Activated CD4-positive, alpha-beta T cell treated with anti-CD3 and anti-CD28 coated beads, Interleukin-2, amount 10 ng/mL, durations not matched to agents 24 days and 14 days (primary cell): ENCODE results near the gene PTPRD. TPM values are rescaled to one million over a fixed set of nuclear protein-coding genes. Genes with fewer than 3 reads are reported as not detected.

Experiments used
- DNase-seq: peaks from one replicate; pipeline ENCODE4 v3.0.0; 2022
- H3K27ac Mint-ChIP-seq: one replicate; pipeline ENCODE4 v1.8.0; 2022; ENCODE audit warnings: mild to moderate bottlenecking, mixed read lengths
- H3K27me3 Mint-ChIP-seq: one replicate; pipeline ENCODE4 v1.8.0; 2022; ENCODE audit warnings: mixed read lengths
- H3K36me3 Mint-ChIP-seq: one replicate; pipeline ENCODE4 v1.8.0; 2022; ENCODE audit warnings: low read depth, mild to moderate bottlenecking, mixed read lengths
- H3K4me1 Mint-ChIP-seq: one replicate; pipeline ENCODE4 v1.8.0; 2021; ENCODE audit warnings: mixed read lengths
- H3K4me3 Mint-ChIP-seq: one replicate; pipeline ENCODE4 v1.8.0; 2022; ENCODE audit warnings: mild to moderate bottlenecking, moderate library complexity, mixed read lengths
- H3K9me3 Mint-ChIP-seq: one replicate; pipeline ENCODE4 v1.8.0; 2021; ENCODE audit warnings: mixed read lengths
- intact Hi-C: fragments of 100-400 bp; cut with micrococcal nuclease; formaldehyde crosslinking; loops from one replicate; pipeline ENCODE4 v1.15.1; 2023
- total RNA-seq: library from RNA; stranded (reverse); gene quantifications from 2 replicates; pipeline ENCODE4 v1.2.3, GENCODE V29; 2022

PTPRD gene
- total RNA-seq, 1 donor from 2014 or later = not detected

GRCh38 chr9:8430945-8431344, 2181.9 kb downstream of the PTPRD start:
- no peaks in the 10 kb centered on the region for H3K27me3 Mint-ChIP-seq
- peak overlapping the region; percentile 31 for H3K4me3 Mint-ChIP-seq
- peak overlapping the region; percentile 68 for H3K27ac Mint-ChIP-seq
- intact Hi-C loops = no loop called here
- H3K9me3 Mint-ChIP-seq = peaks cover 4% of the 10 kb centered on the region
- H3K36me3 Mint-ChIP-seq = no peaks in the 10 kb centered on the region
- no peak for DNase-seq
- peaks cover 22% of the 10 kb centered on the region for H3K4me1 Mint-ChIP-seq

GRCh38 chr9:8429768-8430167, 2183.0 kb downstream of the PTPRD start:
- Mint-ChIP-seq H3K36me3 (no peaks in the 10 kb centered on the region), H3K27me3 (no peaks in the 10 kb centered on the region), H3K4me3 (no peak overlapping the region), H3K9me3 (peaks cover 4% of the 10 kb centered on the region), H3K4me1 (peaks cover 22% of the 10 kb centered on the region), H3K27ac (peak overlapping the region; percentile 42)
- DNase-seq = peak; percentile 54
- intact Hi-C loops = loop anchor here (2.0 to 5.0 kb wide), 2 partner anchors 62 to 453 kb away; no protein-coding TSS in a partner anchor

- Mint-ChIP-seq H3K4me1 (peaks cover 22% of the 10 kb centered on the region), H3K27me3 (no peaks in the 10 kb centered on the region), H3K27ac (peak overlapping the region; percentile 29), H3K4me3 (no peak overlapping the region), H3K9me3 (peaks cover 4% of the 10 kb centered on the region), H3K36me3 (no peaks in the 10 kb centered on the region)
- DNase-seq = no peak
- intact Hi-C loops = loop anchor here (2.0 to 5.0 kb wide), 2 partner anchors 62 to 452 kb away; no protein-coding TSS in a partner anchor
Observed at GRCh38 chr9:8429157-8429556, 2183.6 kb downstream of the PTPRD start.

- peak overlapping the region; percentile 2 for H3K4me3 Mint-ChIP-seq
- intact Hi-C loops = loop anchor here (1.0 to 5.0 kb wide), 3 partner anchors 8 to 452 kb away; no protein-coding TSS in a partner anchor
- H3K36me3 Mint-ChIP-seq = no peaks in the 10 kb centered on the region
- peaks cover 22% of the 10 kb centered on the region for H3K4me1 Mint-ChIP-seq
- peak; percentile 62 for DNase-seq
- no peaks in the 10 kb centered on the region for H3K27me3 Mint-ChIP-seq
- peaks cover 4% of the 10 kb centered on the region for H3K9me3 Mint-ChIP-seq
- H3K27ac Mint-ChIP-seq = peak overlapping the region; percentile 51
Observed at GRCh38 chr9:8428389-8428788, 2184.4 kb downstream of the PTPRD start.

GRCh38 chr9:8424786-8425410, 2187.9 kb downstream of the PTPRD start:
- no peak overlapping the region for H3K4me3 Mint-ChIP-seq
- H3K27me3 Mint-ChIP-seq = peaks cover 3% of the 10 kb centered on the region
- intact Hi-C loops = loop anchor here (5.0 kb wide), 1 partner anchor 58 kb away; no protein-coding TSS in a partner anchor
- H3K27ac Mint-ChIP-seq = no peak overlapping the region
- peaks cover 4% of the 10 kb centered on the region for H3K9me3 Mint-ChIP-seq
- no peak for DNase-seq
- peaks cover 15% of the 10 kb centered on the region for H3K4me1 Mint-ChIP-seq
- no peaks in the 10 kb centered on the region for H3K36me3 Mint-ChIP-seq

GRCh38 chr9:8420416-8420815, 2192.4 kb downstream of the PTPRD start:
- no peak for DNase-seq
- intact Hi-C loops = no loop called here

GRCh38 chr9:8419596-8420275, 2193.1 kb downstream of the PTPRD start:
- intact Hi-C loops = no loop called here
- H3K36me3 Mint-ChIP-seq = no peaks in the 10 kb centered on the region
- no peak overlapping the region for H3K4me3 Mint-ChIP-seq
- DNase-seq = no peak
- H3K27me3 Mint-ChIP-seq = peaks cover 3% of the 10 kb centered on the region
- H3K4me1 Mint-ChIP-seq = no peaks in the 10 kb centered on the region
- no peak overlapping the region for H3K27ac Mint-ChIP-seq
- H3K9me3 Mint-ChIP-seq = no peaks in the 10 kb centered on the region

More at GRCh38 chr9:8420416-8420815, 2192.4 kb downstream of the PTPRD start:
- H3K4me1 Mint-ChIP-seq = no peaks in the 10 kb centered on the region
- H3K9me3 Mint-ChIP-seq = no peaks in the 10 kb centered on the region
- H3K4me3 Mint-ChIP-seq = no peak overlapping the region
- H3K36me3 Mint-ChIP-seq = no peaks in the 10 kb centered on the region
- H3K27me3 Mint-ChIP-seq = peaks cover 3% of the 10 kb centered on the region
- H3K27ac Mint-ChIP-seq = no peak overlapping the region

- intact Hi-C loops = no loop called here
- H3K4me3 Mint-ChIP-seq = no peak overlapping the region
- no peaks in the 10 kb centered on the region for H3K9me3 Mint-ChIP-seq
- no peaks in the 10 kb centered on the region for H3K36me3 Mint-ChIP-seq
- DNase-seq = no peak
- H3K4me1 Mint-ChIP-seq = no peaks in the 10 kb centered on the region
- peaks cover 10% of the 10 kb centered on the region for H3K27me3 Mint-ChIP-seq
- H3K27ac Mint-ChIP-seq = no peak overlapping the region
Observed at GRCh38 chr9:8417341-8417740, 2195.5 kb downstream of the PTPRD start.

GRCh38 chr9:8412327-8412726, 2200.5 kb downstream of the PTPRD start:
- peaks cover 7% of the 10 kb centered on the region for H3K27me3 Mint-ChIP-seq
- no peak for DNase-seq
- H3K36me3 Mint-ChIP-seq = no peaks in the 10 kb centered on the region
- H3K4me1 Mint-ChIP-seq = peaks cover 7% of the 10 kb centered on the region
- intact Hi-C loops = no loop called here
- H3K9me3 Mint-ChIP-seq = no peaks in the 10 kb centered on the region
- no peak overlapping the region for H3K27ac Mint-ChIP-seq
- H3K4me3 Mint-ChIP-seq = no peak overlapping the region

GRCh38 chr9:8408575-8409190, 2204.1 kb downstream of the PTPRD start:
- no peak for DNase-seq
- Mint-ChIP-seq H3K36me3 (no peaks in the 10 kb centered on the region), H3K27me3 (peaks cover 5% of the 10 kb centered on the region), H3K4me3 (no peak overlapping the region), H3K9me3 (no peaks in the 10 kb centered on the region), H3K27ac (no peak overlapping the region), H3K4me1 (peaks cover 7% of the 10 kb centered on the region)
- intact Hi-C loops = no loop called here

GRCh38 chr9:8401961-8402705, 2210.7 kb downstream of the PTPRD start:
- H3K27ac Mint-ChIP-seq = no peak overlapping the region
- intact Hi-C loops = no loop called here

GRCh38 chr9:8400378-8400777, 2212.4 kb downstream of the PTPRD start:
- DNase-seq = no peak
- Mint-ChIP-seq H3K36me3 (no peaks in the 10 kb centered on the region), H3K27me3 (peaks cover 2% of the 10 kb centered on the region), H3K4me3 (no peak overlapping the region), H3K4me1 (no peaks in the 10 kb centered on the region), H3K9me3 (no peaks in the 10 kb centered on the region), H3K27ac (no peak overlapping the region)
- intact Hi-C loops = no loop called here

More at GRCh38 chr9:8401961-8402705, 2210.7 kb downstream of the PTPRD start:
- Mint-ChIP-seq H3K4me3 (no peak overlapping the region), H3K27me3 (no peaks in the 10 kb centered on the region), H3K36me3 (no peaks in the 10 kb centered on the region), H3K4me1 (no peaks in the 10 kb centered on the region), H3K9me3 (no peaks in the 10 kb centered on the region)
- DNase-seq = no peak

GRCh38 chr9:8395022-8395421, 2217.8 kb downstream of the PTPRD start:
- no peaks in the 10 kb centered on the region for H3K36me3 Mint-ChIP-seq
- no peak overlapping the region for H3K4me3 Mint-ChIP-seq
- no peaks in the 10 kb centered on the region for H3K4me1 Mint-ChIP-seq
- H3K27me3 Mint-ChIP-seq = peaks cover 8% of the 10 kb centered on the region
- no peak for DNase-seq
- intact Hi-C loops = no loop called here
- H3K27ac Mint-ChIP-seq = no peak overlapping the region
- no peaks in the 10 kb centered on the region for H3K9me3 Mint-ChIP-seq
